GM21528 (cell line): ENCODE data around the gene EXOC2.
A peak's percentile ranks its signal among the peaks of the same experiment; 100 is the strongest.

Experiments
- ATAC-seq: cut with Tn5 transposase; IDR thresholded peaks from one replicate; pipeline ENCODE4 v1.9.1; 2021; ENCODE audit warnings: mild to moderate bottlenecking, moderate library complexity; ENCODE audit not compliant: unreplicated experiment, low FRiP score

The EXOC2 gene

DNA sequence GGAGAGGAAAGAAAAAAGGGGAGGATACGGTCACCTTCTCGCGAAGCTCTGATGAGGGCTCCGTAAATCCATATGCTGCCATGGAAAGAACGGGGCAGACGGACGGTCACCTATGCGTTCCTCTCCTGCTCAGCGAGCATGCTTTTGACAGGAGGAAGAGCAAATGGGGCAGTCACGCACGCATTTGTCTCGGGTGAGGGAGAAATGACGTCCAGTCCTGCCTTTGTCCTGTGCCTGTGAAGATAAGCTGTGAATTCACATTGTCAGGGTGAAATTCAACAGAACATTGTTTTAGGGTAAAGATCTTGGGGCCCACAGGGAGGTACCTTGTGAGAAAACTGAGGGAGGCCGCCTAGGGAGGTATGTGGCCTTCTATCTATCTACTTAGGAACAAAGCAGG is 217.6 kb downstream of the EXOC2 start:
- no peak for ATAC-seq

- peak; percentile 80 for ATAC-seq
These were observed 218.3 kb downstream of the EXOC2 start for GRCh38 chr6:474453-475185.

DNA sequence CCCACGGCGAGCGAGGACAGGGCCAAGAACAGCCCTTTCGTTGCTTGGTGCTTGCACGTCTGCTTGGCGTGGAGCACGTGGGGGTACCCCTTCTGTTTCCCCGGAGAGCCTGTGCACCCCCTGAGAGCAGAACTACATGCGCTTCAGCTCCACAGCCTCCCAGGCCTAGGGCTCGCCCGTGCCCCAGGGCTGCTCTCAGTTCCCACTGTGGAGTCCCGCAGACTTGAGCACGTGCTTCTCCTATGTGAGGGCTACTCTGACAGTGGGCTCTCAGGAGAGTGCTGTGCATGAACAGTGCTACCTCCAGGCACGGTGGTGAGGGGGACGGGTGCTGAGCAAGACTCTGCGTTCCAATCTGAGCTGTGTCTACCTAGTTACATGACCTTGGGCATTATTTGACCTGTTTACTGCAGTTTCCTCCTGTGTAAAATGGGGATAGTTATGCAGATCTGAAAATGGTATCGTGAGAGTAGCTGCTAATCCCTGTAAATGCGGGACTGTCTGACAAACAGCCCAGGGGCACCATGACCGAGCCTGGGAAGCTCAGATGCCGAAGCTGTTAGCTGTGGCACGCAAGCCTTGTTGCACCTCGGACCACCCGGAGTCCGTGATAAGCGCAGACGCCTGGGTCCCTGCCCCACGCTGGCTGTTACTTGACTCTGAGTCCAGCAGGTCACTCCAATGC is 219.0 kb downstream of the EXOC2 start:
- ATAC-seq, result no peak

DNA sequence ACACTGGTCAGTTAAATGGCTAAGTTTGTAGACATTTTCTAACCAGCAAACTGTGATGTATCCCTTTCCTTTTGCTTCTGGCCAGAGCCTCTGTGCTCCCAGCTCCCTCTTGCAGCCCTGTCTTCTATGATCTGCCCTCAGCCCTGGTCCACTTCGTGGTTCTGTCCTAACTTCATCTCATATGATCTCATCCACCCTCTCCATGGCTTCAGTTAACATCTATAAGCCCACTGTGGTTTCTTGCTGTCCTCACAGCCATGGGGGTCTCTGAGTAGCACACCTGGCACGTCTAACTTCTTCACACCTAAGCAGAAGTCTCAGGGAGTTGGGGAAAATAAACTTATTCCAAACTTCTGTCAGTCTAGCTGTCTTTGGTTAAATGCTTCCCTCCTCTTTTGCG is 219.6 kb downstream of the EXOC2 start:
- no peak for ATAC-seq

DNA sequence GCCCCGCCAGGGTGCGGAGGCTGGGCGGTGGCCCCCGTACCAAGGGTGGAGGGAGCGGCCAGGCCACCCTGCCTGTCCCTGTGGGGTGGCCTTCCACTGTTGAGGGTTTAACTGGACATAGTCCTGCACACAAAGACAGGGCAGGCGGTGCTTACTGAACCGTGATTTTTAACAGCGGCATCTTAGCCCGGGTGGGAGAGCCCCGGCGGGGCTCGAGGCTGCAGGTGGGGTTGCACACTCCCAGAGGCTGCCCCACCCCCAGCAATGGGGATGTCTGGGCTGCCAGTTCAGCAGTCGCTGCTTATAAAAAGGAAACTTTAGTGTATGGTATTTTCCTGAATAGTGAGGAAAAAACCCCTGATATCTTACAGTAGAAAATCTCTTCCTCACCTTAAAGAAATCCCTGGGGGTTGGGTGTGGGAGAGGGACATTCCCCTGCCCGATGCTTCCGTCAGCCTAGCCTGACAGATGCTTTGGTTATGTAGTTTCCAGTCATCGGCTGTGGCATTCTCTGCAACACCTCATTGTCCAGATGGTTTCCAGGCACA is 222.0 kb downstream of the EXOC2 start:
- ATAC-seq, result no peak

DNA sequence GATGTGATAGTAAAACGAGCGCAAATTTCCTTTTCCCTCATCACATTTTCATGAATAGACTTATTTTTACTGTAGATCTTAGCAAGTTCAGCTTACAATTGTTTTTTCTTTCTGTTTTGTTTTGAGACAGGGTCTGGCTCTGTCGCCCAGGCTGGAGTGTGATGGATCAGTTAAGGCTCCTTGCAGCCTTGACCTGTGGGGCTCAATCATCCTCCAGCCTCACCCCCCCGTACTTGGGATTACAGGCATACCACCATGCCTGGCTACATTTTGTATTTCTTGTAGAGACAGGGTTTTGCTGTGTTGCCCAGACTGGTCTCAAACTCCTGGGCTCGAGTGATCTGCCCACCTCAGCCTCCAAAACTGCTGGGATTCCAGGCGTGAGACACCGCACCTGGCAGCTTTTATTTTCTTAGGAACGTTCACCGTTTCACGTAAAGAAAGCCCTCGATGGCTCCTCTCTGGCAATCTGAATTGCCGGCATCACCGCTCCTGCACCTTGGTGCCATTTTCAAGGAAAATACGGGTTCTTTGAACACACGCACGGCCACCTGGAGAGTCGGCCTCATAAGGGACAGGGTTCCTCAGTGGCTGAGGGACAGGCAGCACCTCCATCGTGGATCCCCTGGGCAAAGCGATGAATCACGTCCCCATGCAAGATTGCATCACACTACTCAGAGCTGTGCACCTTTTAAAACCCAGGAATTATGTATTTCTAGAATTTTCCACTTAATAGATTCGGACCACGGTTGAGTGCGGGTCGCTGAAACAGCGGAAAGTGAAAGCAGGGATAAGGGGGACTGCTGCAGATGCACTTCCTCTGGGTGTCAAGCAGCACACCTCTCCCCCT is 222.7 kb downstream of the EXOC2 start:
- ATAC-seq, result no peak

DNA sequence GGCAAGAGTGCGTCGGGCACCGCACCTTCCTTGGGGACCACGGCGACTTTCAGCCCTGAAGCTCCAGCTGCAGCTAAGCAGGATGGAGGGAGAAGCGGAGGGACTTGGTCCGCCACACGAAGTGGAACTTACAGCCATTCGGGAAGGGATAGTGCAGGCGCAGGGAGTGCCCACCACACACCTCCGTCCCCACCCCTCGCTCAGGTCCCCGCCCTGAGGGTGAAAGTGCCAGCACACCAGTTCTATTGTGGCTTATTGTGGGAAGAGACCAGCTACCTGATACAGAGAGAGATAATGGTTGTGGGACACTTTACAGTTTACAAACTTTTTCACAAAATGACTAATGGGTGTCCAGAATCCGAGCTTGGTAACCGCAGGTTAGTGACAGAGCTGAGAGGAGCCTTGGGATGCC is 225.3 kb downstream of the EXOC2 start:
- no peak for ATAC-seq

- ATAC-seq, result no peak
These were observed 225.8 kb downstream of the EXOC2 start for GRCh38 chr6:467111-467510.

DNA sequence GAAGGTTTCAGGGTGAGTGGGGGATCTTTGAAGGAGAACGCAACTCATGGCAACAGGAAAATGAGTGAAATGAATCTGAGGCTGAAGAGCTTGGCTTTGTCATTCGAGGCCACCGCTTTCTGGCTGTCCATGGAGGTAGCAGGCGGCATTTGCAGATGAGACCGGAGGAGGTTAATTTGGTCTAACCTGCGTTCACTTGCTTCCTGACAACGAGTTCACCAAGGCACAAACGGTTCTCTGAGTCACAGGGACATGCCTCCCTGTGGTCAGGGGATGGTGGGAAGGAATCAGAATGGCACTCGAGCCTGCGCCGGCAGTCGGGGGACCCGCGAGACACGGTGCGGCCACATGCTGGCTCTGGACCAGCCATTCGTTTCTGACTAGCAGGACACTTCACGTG is 226.4 kb downstream of the EXOC2 start:
- no peak for ATAC-seq

- ATAC-seq, result no peak
These were observed 227.2 kb downstream of the EXOC2 start for GRCh38 chr6:465531-466348.

DNA sequence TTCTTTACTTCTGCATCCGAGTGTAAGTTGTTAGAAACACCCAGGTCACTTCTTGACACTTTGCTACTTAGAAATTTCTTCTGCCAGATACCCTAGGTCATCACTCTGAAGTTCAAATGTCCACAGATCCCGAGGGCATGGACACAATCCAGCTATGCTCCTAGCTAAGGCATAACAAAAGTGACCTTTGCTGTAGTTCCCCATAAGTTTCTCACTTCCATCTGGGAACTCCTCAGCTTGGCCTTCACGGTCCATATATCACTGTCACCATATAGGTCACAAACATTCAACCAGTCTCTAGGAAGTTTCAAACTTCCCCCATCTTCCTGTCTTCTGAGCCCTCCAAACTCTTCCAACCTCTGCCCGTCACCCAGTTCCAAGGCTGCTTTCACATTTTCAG is 236.1 kb downstream of the EXOC2 start:
- ATAC-seq, result no peak

DNA sequence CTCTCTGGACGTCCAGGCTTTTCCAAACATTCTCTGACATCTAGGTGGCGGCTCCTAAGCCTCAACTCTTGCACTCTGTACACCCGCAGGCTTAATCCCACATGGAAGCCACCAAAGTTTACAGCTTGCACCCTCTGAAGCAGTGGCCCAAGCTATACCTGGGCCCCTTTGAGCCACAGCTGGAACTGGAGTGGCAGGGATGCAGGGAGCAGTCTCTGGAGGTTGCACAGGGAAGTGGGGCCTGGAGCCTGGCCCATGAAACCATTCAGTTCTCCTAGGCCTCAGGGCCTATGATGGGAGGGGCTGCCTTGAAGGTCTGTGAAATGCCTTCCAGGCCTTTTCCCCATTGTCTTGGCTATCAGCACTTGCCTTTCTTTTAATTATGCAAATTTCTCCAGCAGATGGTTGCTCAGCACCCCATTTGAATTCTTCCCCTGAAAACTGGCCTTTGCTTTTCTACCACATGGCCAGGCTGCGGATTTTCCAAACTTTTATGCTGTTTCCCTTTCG is 236.5 kb downstream of the EXOC2 start:
- ATAC-seq, result no peak

DNA sequence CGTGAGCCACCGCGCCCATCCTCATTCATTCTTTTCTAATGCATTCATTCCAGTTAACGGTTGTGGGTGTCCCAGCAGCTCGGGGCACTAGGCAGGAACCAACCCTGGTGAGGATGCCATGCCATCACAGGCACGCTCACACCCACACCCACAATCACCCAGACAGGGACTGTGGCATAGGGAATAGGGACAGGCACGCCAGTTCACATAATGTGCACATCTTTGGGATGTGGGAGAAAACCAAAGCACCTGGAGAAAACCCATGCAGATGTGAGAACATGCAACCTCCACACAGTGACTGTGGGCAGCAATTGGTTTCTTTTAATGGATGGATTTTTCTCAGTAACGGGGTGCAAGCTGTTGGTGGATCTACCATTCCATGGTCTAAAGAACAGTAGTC is 237.1 kb downstream of the EXOC2 start:
- no peak for ATAC-seq

DNA sequence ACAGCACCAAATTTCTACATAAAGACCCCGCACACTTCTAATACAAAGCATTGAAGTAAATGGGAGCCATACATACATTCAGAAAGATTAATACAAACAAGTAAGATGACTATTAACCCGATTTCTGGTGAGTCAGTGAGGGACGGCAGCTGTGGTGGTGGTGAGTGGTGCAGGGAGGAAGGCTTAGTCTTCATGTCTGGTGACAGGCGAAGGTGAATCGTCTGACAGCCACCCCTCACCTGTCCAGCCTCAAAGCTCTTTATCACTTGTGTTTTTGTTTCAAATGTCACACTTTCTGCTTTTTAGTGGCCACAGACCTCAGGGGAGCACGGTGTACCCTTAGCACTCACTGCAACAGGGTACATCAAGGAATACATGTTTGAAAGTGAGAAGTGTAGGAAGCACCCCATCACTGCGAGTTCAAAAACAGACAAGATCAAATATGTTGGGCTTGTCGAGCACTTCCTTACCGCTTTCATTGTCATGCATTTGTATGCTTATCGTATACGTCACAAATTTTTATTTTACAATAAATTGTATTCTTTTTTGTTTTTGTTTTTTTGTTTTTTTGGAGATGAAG is 237.8 kb downstream of the EXOC2 start:
- ATAC-seq, result no peak

DNA sequence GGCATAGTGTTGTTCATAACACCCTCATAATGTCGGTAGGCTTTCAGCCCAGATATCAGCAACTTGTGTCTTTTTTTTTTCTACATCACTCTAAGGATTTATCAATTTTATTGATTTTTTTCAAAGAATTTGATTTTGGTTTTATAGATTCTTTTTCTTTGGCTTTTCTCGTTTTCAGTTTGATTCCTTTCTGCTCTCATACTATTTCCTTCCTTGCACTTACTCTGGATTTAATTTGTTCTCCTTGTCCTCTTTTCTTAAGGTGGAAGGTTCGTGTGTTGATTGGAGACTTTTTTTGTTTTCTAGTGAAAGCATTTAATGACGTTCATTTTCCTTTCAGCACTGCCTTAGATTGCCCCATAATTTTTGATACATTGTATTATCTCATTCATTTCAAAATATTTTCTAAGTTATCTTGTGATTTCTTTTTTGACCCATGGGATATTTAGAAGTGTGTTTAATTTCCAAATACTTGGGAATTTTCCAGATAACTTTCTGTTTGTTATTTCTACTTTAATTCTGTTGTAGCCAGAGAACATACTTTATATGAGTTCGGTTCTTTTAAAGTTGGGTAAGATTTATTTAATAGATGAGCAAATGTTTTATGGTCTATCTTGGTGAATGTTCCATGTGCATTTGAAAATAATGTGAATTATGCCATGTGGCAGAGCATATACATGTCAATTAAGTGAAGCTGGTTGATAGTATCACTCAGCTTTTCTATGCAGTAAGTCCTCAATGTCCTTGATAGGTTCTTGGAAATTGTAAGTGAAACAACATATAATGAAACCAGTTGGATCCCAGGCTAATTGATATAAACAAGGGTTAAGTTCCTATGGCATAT is 238.6 kb downstream of the EXOC2 start:
- ATAC-seq, result no peak

GRCh38 chr6:453152-453551 is 239.8 kb downstream of the EXOC2 start:
- no peak for ATAC-seq

- ATAC-seq, result no peak
These were observed 240.5 kb downstream of the EXOC2 start for GRCh38 chr6:452301-453067.

- no peak for ATAC-seq
These were observed 241.1 kb downstream of the EXOC2 start for GRCh38 chr6:451847-452246.
